ENCODE measurements around the gene NTRK3.

The NTRK3 gene

GRCh38 chr15:87955284-87955909, 301.1 kb downstream of the NTRK3 start:
- Histone ChIP-seq H3K4me1 (ENCODE audit: insufficient read depth, low read length) (no peaks in the 10 kb centered on the region), H3K36me3 (ENCODE audit: insufficient read depth, low read length) (no peaks in the 10 kb centered on the region), H2AFZ (ENCODE audit: low read depth, low read length) (no peak overlapping the region), H3K9me3 (ENCODE audit: insufficient read depth, low read length, severe bottlenecking) (no peaks in the 10 kb centered on the region), H3K27me3 (ENCODE audit: insufficient read depth, low read length, poor library complexity) (no peaks in the 10 kb centered on the region), H4K20me1 (ENCODE audit: insufficient read depth, low read length) (no peaks in the 10 kb centered on the region), H3K4me2 (ENCODE audit: insufficient read depth, low read length) (no peak overlapping the region), H3K79me2 (ENCODE audit: insufficient read depth, low read length) (no peaks in the 10 kb centered on the region), H3K4me3 (ENCODE audit: low read depth in 1 of 2, low read length in 2 of 2) (no peak overlapping the region), H3K9ac (ENCODE audit: low read depth, low read length) (no peak overlapping the region), H3K27ac (ENCODE audit: low read length) (no peak overlapping the region)
- ATAC-seq (ENCODE audit: insufficient read depth, low read depth): no peak
- no peak for TF ChIP-seq EZH2 (IDR thresholded peaks at IDR 0.05; ENCODE audit: borderline replicate concordance, low read depth, low read length, severe bottlenecking)
- TF ChIP-seq CTCF (IDR thresholded peaks at IDR 0.05; ENCODE audit: borderline replicate concordance, extremely low read depth, low read length, poor library complexity, severe bottlenecking): no peak
- DNase-seq: no peak

- H3K9me3 ChIP-seq (ENCODE audit: insufficient read depth, low read length, severe bottlenecking): no peaks in the 10 kb centered on the region
- no peaks in the 10 kb centered on the region for H4K20me1 ChIP-seq (ENCODE audit: insufficient read depth, low read length)
- H3K4me3 ChIP-seq (ENCODE audit: low read depth in 1 of 2, low read length in 2 of 2): no peak overlapping the region
- no peaks in the 10 kb centered on the region for H3K36me3 ChIP-seq (ENCODE audit: insufficient read depth, low read length)
- H3K9ac ChIP-seq (ENCODE audit: low read depth, low read length): no peak overlapping the region
- no peak overlapping the region for H3K27ac ChIP-seq (ENCODE audit: low read length)
- DNase-seq: no peak
- TF ChIP-seq EZH2 (IDR thresholded peaks at IDR 0.05; ENCODE audit: borderline replicate concordance, low read depth, low read length, severe bottlenecking): no peak
- TF ChIP-seq CTCF (IDR thresholded peaks at IDR 0.05; ENCODE audit: borderline replicate concordance, extremely low read depth, low read length, poor library complexity, severe bottlenecking): no peak
- no peak overlapping the region for H3K4me2 ChIP-seq (ENCODE audit: insufficient read depth, low read length)
- H3K4me1 ChIP-seq (ENCODE audit: insufficient read depth, low read length): no peaks in the 10 kb centered on the region
- no peaks in the 10 kb centered on the region for H3K79me2 ChIP-seq (ENCODE audit: insufficient read depth, low read length)
- H2AFZ ChIP-seq (ENCODE audit: low read depth, low read length): no peak overlapping the region
- ATAC-seq (ENCODE audit: insufficient read depth, low read depth): no peak
- H3K27me3 ChIP-seq (ENCODE audit: insufficient read depth, low read length, poor library complexity): no peaks in the 10 kb centered on the region
These were observed 301.7 kb downstream of the NTRK3 start for GRCh38 chr15:87954793-87955192.

- H3K27me3 ChIP-seq (ENCODE audit: insufficient read depth, low read length, poor library complexity): no peaks in the 10 kb centered on the region
- no peaks in the 10 kb centered on the region for H3K9me3 ChIP-seq (ENCODE audit: insufficient read depth, low read length, severe bottlenecking)
- no peak for DNase-seq
- H3K4me1 ChIP-seq (ENCODE audit: insufficient read depth, low read length): no peaks in the 10 kb centered on the region
- no peak overlapping the region for H3K9ac ChIP-seq (ENCODE audit: low read depth, low read length)
- H3K27ac ChIP-seq (ENCODE audit: low read length): no peak overlapping the region
- no peaks in the 10 kb centered on the region for H3K79me2 ChIP-seq (ENCODE audit: insufficient read depth, low read length)
- no peak overlapping the region for H2AFZ ChIP-seq (ENCODE audit: low read depth, low read length)
- no peaks in the 10 kb centered on the region for H3K36me3 ChIP-seq (ENCODE audit: insufficient read depth, low read length)
- H3K4me3 ChIP-seq (ENCODE audit: low read depth in 1 of 2, low read length in 2 of 2): no peak overlapping the region
- ATAC-seq (ENCODE audit: insufficient read depth, low read depth): no peak
- no peak overlapping the region for H3K4me2 ChIP-seq (ENCODE audit: insufficient read depth, low read length)
- no peaks in the 10 kb centered on the region for H4K20me1 ChIP-seq (ENCODE audit: insufficient read depth, low read length)
- TF ChIP-seq CTCF (IDR thresholded peaks at IDR 0.05; ENCODE audit: borderline replicate concordance, extremely low read depth, low read length, poor library complexity, severe bottlenecking): no peak
- TF ChIP-seq EZH2 (IDR thresholded peaks at IDR 0.05; ENCODE audit: borderline replicate concordance, low read depth, low read length, severe bottlenecking): no peak
These were observed 303.7 kb downstream of the NTRK3 start for GRCh38 chr15:87952736-87953287.
